HG03439 (cell line): Measurements from ENCODE around the gene PEX1.
"Not testable (repeated sequence)": the region's sequence is repeated elsewhere in the genome, so short reads cannot be mapped to it uniquely, and the experiment has no call there.

Experiments
- ATAC-seq: cut with Tn5 transposase; IDR thresholded peaks from one replicate; pipeline ENCODE4 v1.9.1; 2021; ENCODE audit warnings: mild to moderate bottlenecking, moderate library complexity; ENCODE audit not compliant: unreplicated experiment

The PEX1 gene

GRCh38 chr7:92506363-92506762 is 22.0 kb downstream of the PEX1 start:
- ATAC-seq: no peak

GRCh38 chr7:92504563-92504962 is 23.8 kb downstream of the PEX1 start:
- ATAC-seq: no peak

- no peak for ATAC-seq
Observed at GRCh38 chr7:92503767-92504166, 24.6 kb downstream of the PEX1 start.

GRCh38 chr7:92498557-92498956 is 29.8 kb downstream of the PEX1 start:
- ATAC-seq: no peak

GRCh38 chr7:92496876-92497275 is 31.4 kb downstream of the PEX1 start:
- no peak for ATAC-seq

- ATAC-seq: no peak
Observed at GRCh38 chr7:92489634-92490033, 38.7 kb downstream of the PEX1 start.

GRCh38 chr7:92487804-92488203 is 40.5 kb downstream of the PEX1 start:
- no peak for ATAC-seq

- no peak for ATAC-seq
Observed at GRCh38 chr7:92485974-92486373, 42.3 kb downstream of the PEX1 start.

GRCh38 chr7:92485267-92485892 is 42.9 kb downstream of the PEX1 start:
- no peak for ATAC-seq

- not testable (repeated sequence) for ATAC-seq
Observed at GRCh38 chr7:92484226-92484625, 44.1 kb downstream of the PEX1 start.

- ATAC-seq: not testable (repeated sequence)
Observed at GRCh38 chr7:92483624-92484023, 44.7 kb downstream of the PEX1 start.

GRCh38 chr7:92479146-92479545 is 49.2 kb downstream of the PEX1 start:
- ATAC-seq: not testable (repeated sequence)

- no peak for ATAC-seq
Observed at GRCh38 chr7:92478711-92479110, 49.6 kb downstream of the PEX1 start.

GRCh38 chr7:92478095-92478494 is 50.2 kb downstream of the PEX1 start:
- no peak for ATAC-seq

- ATAC-seq: not testable (repeated sequence)
Observed at GRCh38 chr7:92477681-92478080, 50.6 kb downstream of the PEX1 start, which contains the start of gene ERVW-1. ERVW-1 (minus strand) TSS chr7:92477946; CDS start chr7:92470381, 7,565 bp downstream.

GRCh38 chr7:92475851-92476590 is 52.3 kb downstream of the PEX1 start:
- ATAC-seq: not testable (repeated sequence)

GRCh38 chr7:92475261-92475770 is 53.0 kb downstream of the PEX1 start:
- ATAC-seq: not testable (repeated sequence)

GRCh38 chr7:92473989-92474388 is 54.3 kb downstream of the PEX1 start:
- not testable (repeated sequence) for ATAC-seq

- ATAC-seq: not testable (repeated sequence)
Observed at GRCh38 chr7:92468589-92468988, 59.7 kb downstream of the PEX1 start.

GRCh38 chr7:92466682-92467081 is 61.6 kb downstream of the PEX1 start:
- ATAC-seq: no peak

- no peak for ATAC-seq
Observed at GRCh38 chr7:92464515-92464914, 63.8 kb downstream of the PEX1 start.

- ATAC-seq: no peak
Observed at GRCh38 chr7:92462560-92462959, 65.8 kb downstream of the PEX1 start.
